ENCODE data around the gene FAM162B. TPM values are rescaled to one million over a fixed set of nuclear protein-coding genes. Genes with fewer than 3 reads are reported as not detected.

The FAM162B gene
- total RNA-seq: 10 to 100 TPM in 2 of 4 donors, 1 to 10 TPM in 1, under 1 TPM in 1; 0.59 to 46.6 (median 14.6) TPM

DNA sequence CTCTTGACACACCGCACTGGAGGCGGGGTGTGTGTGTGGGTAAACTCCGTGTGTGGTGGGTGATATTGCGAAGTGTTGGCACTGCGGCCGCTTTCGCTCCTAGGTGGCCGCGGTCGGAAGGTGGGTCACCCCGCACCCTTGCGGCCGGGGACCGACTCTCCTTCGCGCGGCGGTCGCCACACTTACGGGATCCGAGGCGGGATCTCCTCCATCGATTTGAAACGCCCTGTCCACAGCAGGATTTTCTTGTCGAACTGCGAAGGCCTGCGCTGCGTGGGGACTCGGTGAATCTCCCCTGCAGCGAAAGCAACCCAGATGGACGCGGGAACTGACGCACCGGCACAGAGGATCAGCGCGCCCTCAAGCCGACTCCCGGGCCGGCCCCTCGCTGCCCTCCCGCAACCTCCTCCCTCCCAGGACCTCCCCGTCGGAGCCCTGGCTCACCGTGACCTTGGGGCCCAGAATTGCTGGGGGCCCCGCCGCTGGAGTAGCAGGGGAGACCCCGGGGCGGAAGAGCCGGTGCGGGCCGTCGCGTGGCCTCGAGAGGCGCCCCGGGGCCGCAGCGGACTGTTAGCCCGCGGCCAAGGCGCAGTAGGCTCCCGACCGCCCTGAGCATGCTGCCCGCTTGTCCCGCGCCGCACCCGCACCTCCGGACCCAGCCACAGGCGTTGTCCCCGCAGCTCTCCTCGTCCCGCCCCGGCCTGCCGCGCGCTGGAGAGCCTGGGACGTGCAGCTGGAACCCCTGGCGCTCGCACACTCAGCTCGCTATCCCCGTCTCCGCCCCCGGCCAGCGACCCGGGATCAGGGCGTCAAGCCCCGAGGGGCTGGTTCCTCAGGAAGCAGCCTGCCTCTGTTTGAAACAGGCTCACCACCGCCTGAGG, at the start of gene FAM162B:
Gene FAM162B (minus strand): TSS at position 759 of the 881 bp plus-strand sequence. CDS start 143 bp downstream, at position 616.
- no peak for TF ChIP-seq POLR2A (IDR thresholded peaks at IDR 0.05)
- TF ChIP-seq CTCF (IDR thresholded peaks at IDR 0.05): no peak
- Histone ChIP-seq H3K9me3 (no peaks in the 10 kb centered on the region), H3K36me3 (no peaks in the 10 kb centered on the region), H3K27ac (peak within 1 kb of the TSS; percentile 25 to 52), H3K27me3 (no peaks in the 10 kb centered on the region), H3K4me3 (peak within 1 kb of the TSS; percentile 25 to 39), H3K4me1 (no peaks in the 10 kb centered on the region)
- intact Hi-C loops (cut with DNase I; ENCODE audit: low total_unique reads): no loop called here
- peak; percentile 24 to 57 for DNase-seq

DNA sequence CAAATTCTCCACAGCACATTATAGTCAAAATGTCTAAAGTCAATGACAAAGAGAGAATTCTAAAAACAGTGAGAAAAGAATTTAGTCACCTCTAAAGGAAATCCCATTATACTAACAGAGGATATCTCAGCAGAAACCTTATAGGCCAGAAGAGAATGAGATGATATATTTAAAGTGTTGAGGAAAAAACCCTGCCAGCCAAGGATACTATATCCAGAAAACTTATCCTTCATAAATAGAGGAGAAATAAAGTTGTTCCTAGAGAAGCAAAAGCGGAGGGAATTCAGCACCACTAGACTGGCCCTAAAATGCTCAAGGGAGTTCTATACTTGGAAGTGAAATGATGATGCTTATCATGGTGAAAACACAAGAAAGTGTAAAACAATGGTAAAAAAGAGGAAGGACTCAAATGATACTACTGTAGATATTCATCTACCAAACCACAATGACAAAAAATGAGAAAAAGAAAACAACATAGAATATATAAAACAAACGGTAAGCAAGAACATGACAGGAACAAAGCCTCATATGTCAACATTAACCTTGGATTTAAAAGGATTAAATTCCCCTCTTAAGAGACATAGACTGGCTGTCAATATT, 46.6 kb upstream of the FAM162B start:
- Histone ChIP-seq H3K36me3 (no peaks in the 10 kb centered on the region), H3K27ac (no peak overlapping the region), H3K4me3 (no peak overlapping the region), H3K4me1 (no peaks in the 10 kb centered on the region), H3K27me3 (no peaks in the 10 kb centered on the region), H3K9me3 (no peaks in the 10 kb centered on the region)
- TF ChIP-seq CTCF (IDR thresholded peaks at IDR 0.05) (no peak), POLR2A (IDR thresholded peaks at IDR 0.05) (no peak)
- no peak for DNase-seq
- intact Hi-C loops (cut with DNase I; ENCODE audit: low total_unique reads): no loop called here

GRCh38 chr6:116801971-116802370, 36.5 kb upstream of the FAM162B start:
- H3K4me1 ChIP-seq: no peaks in the 10 kb centered on the region
- H3K27me3 ChIP-seq: no peaks in the 10 kb centered on the region
- H3K36me3 ChIP-seq: no peaks in the 10 kb centered on the region
- H3K27ac ChIP-seq: no peak overlapping the region
- intact Hi-C loops (cut with DNase I; ENCODE audit: low total_unique reads): no loop called here
- TF ChIP-seq POLR2A (IDR thresholded peaks at IDR 0.05) (no peak), CTCF (IDR thresholded peaks at IDR 0.05) (no peak)
- H3K9me3 ChIP-seq: no peaks in the 10 kb centered on the region
- H3K4me3 ChIP-seq: no peak overlapping the region
- DNase-seq: no peak

DNA sequence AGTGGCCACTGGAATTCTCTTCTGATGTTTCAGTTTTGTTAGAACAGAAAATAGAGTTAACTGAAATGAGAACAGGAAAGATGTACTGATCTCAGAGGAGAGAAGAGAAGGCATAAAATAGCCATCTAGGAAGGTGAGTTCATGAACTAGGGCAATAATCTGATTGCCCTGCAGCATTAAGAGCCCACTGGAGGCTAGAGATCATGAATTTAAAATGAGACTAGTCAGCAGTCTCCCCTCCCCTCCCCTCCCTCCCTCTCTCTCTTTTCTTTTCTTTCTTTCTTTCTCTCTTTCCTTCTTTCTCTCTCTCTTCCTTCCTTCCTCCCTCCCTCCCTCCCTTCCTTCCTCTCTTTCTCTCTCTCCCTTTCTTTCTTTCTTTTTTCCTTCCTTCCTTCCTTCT, 34.4 kb upstream of the FAM162B start:
- intact Hi-C loops (cut with DNase I; ENCODE audit: low total_unique reads): no loop called here
- no peak for DNase-seq
- no peaks in the 10 kb centered on the region for H3K4me1 ChIP-seq
- H3K36me3 ChIP-seq: no peaks in the 10 kb centered on the region
- no peaks in the 10 kb centered on the region for H3K27me3 ChIP-seq
- no peak overlapping the region for H3K27ac ChIP-seq
- TF ChIP-seq CTCF (IDR thresholded peaks at IDR 0.05): no peak
- no peak for TF ChIP-seq POLR2A (IDR thresholded peaks at IDR 0.05)
- H3K4me3 ChIP-seq: no peak overlapping the region
- no peaks in the 10 kb centered on the region for H3K9me3 ChIP-seq

- H3K4me1 ChIP-seq: no peaks in the 10 kb centered on the region
- no peaks in the 10 kb centered on the region for H3K27me3 ChIP-seq
- no peak for TF ChIP-seq CTCF (IDR thresholded peaks at IDR 0.05)
- no peak for TF ChIP-seq POLR2A (IDR thresholded peaks at IDR 0.05)
- H3K4me3 ChIP-seq: no peak overlapping the region
- no peaks in the 10 kb centered on the region for H3K36me3 ChIP-seq
- H3K27ac ChIP-seq: no peak overlapping the region
- DNase-seq: no peak
- no peaks in the 10 kb centered on the region for H3K9me3 ChIP-seq
- intact Hi-C loops (cut with DNase I; ENCODE audit: low total_unique reads): no loop called here
Observed at GRCh38 chr6:116797585-116797984, 32.1 kb upstream of the FAM162B start.
